ENCODE results near the gene IGF2BP2. TPM values are rescaled to one million over a fixed set of nuclear protein-coding genes. Genes with fewer than 3 reads are reported as not detected.

IGF2BP2 gene
- total and polyA plus RNA-seq, 2 of the 8 experiments (the other 6 are each of a cell fraction or from before 2014, with no cell fraction given) = 7.4 to 121 TPM

- no peak overlapping the region for H2AK5ac ChIP-seq (ENCODE audit: low read depth, low read length)
- no peaks in the 10 kb centered on the region for H3K9me3 ChIP-seq (ENCODE audit: insufficient read depth in 2 of 2, low read depth in 1 of 2, low read length in 1 of 2)
- H3K4me1 ChIP-seq (replicated peaks in 1 of 4; ENCODE audit: control insufficient read depth in 3 of 4, insufficient read depth in 4 of 4, low read length in 3 of 4) = no peaks in the 10 kb centered on the region
- no peaks in the 10 kb centered on the region; the same call in 1 of the 2 replicates for H3K79me1 ChIP-seq (ENCODE audit: low read depth, low read length)
- H2BK15ac ChIP-seq (ENCODE audit: low read length) = no peak overlapping the region
- H3K36me3 ChIP-seq (ENCODE audit: control insufficient read depth in 2 of 4, insufficient read depth in 4 of 4, low read length in 3 of 4) = peaks cover 18 to 63% (median 38%) of the 10 kb centered on the region in 4 experiments
- no peak overlapping the region for H3K4me3 ChIP-seq (ENCODE audit: extremely low read depth in 1 of 4, insufficient read depth in 2 of 4, low read depth in 3 of 4, low read length in 4 of 4)
- H2AFZ ChIP-seq (ENCODE audit: low read length) = no peak overlapping the region
- no peak overlapping the region for H3K27ac ChIP-seq (ENCODE audit: low read depth, low read length)
- no peak for DNase-seq (ENCODE audit: low read depth in 1 of 2, low spot score in 2 of 2)
- H3K56ac ChIP-seq (replicated peaks; ENCODE audit: insufficient read length, low read depth, low read length) = no peak overlapping the region
- H2BK20ac ChIP-seq (ENCODE audit: low read length) = no peak overlapping the region
- no peak overlapping the region for H2BK120ac ChIP-seq (replicated peaks; ENCODE audit: low read depth, low read length)
- H3K4ac ChIP-seq (replicated peaks; ENCODE audit: insufficient read length, low read depth, low read length) = no peak overlapping the region
- no peak overlapping the region for H4K91ac ChIP-seq (replicated peaks; ENCODE audit: insufficient read length, low read length)
- H4K5ac ChIP-seq (ENCODE audit: insufficient read length, low read depth, low read length) = no peak overlapping the region
- no peaks in the 10 kb centered on the region for H3K23me2 ChIP-seq (ENCODE audit: low read depth, low read length)
- no peak overlapping the region for H3K23ac ChIP-seq (ENCODE audit: insufficient read length)
- H4K20me1 ChIP-seq (replicated peaks in 1 of 2; ENCODE audit: control insufficient read depth in 1 of 2, insufficient read depth in 2 of 2, low read length in 2 of 2) = peaks cover 0 to 2% of the 10 kb centered on the region in 2 experiments
- H3K18ac ChIP-seq (ENCODE audit: extremely low read depth, low read length) = no peak overlapping the region
- H2BK12ac ChIP-seq (ENCODE audit: low read depth, low read length) = no peak overlapping the region
- ChIA-PET POLR2A (ENCODE audit: partially characterized antibody) (interaction anchor here (0.7 to 2.5 kb wide), 6 partner anchors 11 to 35 kb away, joined by 3 to 7 read pairs (median 4); no protein-coding TSS in a partner anchor), CTCF (ENCODE audit: partially characterized antibody) (no interaction called here)
- no peak for TF ChIP-seq HDAC6 (IDR thresholded peaks at IDR 0.05; ENCODE audit: low read depth, low read length)
- H4K8ac ChIP-seq (ENCODE audit: extremely low read depth, insufficient read depth, low read length) = no peak overlapping the region
- no peak overlapping the region for H2BK5ac ChIP-seq (ENCODE audit: low read depth, low read length)
- H3K9ac ChIP-seq (replicated peaks in 1 of 4; ENCODE audit: extremely low read depth in 1 of 4, low read depth in 3 of 4, low read length in 3 of 4) = no peak overlapping the region
- no peak for FAIRE-seq
- H3K14ac ChIP-seq (ENCODE audit: insufficient read length) = no peak overlapping the region
- WGBS, 2 experiments (ENCODE audit: extremely low coverage in 1 of 2, insufficient coverage in 1 of 2, insufficient read length in 1 of 2, insufficient replicate concordance in 2 of 2, low coverage in 1 of 2, low lambda C conversion rate in 2 of 2, missing lambda C conversion rate in 1 of 2) = 93% methylated on average over 4 of the region's 4 CpGs; no CpG with 5 or more reads in 1 of the 2 experiments
- H3K79me2 ChIP-seq (ENCODE audit: control insufficient read depth in 1 of 2, insufficient read depth in 2 of 2, low read length in 2 of 2) = no peaks in the 10 kb centered on the region
- no peaks in the 10 kb centered on the region; a peak in 1 of 7 replicates for H3K27me3 ChIP-seq (replicated peaks in 1 of 4; ENCODE audit: control insufficient read depth in 3 of 4, extremely low read depth in 1 of 4, insufficient read depth in 3 of 4, low read length in 3 of 4)
- H3K4me2 ChIP-seq (ENCODE audit: insufficient read depth in 1 of 2, low read depth in 2 of 2, low read length in 2 of 2) = no peak overlapping the region
Measured at GRCh38 chr3:185629554-185630181, 195.2 kb downstream of the IGF2BP2 start.

Measured in H1 (cell line).